ENCODE results near the gene KRTAP5-11.

DNA sequence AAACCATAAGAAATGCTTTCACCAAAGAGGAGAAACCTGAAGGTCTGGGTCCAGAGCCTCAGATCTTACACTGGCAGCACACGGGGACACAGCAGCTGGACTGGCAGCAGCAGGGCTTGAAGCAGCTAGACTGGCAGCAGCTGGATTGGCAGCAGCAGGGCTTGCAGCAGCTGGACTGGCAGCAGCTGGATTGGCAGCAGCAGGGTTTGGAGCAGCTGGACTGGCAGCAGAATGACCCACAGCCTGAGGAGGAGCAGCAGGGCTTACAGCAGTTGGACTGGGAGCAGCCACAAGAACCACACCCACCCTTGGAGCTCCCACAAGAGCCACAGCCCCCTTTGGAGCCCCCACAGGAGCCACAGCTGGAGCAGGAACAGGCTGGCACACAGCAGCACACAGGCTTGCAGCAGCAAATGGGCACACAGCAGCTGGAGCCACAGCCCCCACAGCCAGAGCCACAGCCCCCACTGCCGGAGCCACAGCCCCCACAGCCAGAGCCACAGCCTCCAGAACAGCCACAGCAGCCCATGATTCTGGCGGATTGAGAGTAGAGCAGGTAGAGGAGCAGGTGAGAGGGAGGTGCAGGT, at the start of gene KRTAP5-11:
- TF ChIP-seq HDAC6 (IDR thresholded peaks at IDR 0.05; ENCODE audit: low read depth, low read length) (no peak), POLR2A (IDR thresholded peaks at IDR 0.05; ENCODE audit: control extremely low read depth in 1 of 2, low read depth in 2 of 2, low read length in 2 of 2) (no peak)
- TF ChIP-seq, protein P1, sequence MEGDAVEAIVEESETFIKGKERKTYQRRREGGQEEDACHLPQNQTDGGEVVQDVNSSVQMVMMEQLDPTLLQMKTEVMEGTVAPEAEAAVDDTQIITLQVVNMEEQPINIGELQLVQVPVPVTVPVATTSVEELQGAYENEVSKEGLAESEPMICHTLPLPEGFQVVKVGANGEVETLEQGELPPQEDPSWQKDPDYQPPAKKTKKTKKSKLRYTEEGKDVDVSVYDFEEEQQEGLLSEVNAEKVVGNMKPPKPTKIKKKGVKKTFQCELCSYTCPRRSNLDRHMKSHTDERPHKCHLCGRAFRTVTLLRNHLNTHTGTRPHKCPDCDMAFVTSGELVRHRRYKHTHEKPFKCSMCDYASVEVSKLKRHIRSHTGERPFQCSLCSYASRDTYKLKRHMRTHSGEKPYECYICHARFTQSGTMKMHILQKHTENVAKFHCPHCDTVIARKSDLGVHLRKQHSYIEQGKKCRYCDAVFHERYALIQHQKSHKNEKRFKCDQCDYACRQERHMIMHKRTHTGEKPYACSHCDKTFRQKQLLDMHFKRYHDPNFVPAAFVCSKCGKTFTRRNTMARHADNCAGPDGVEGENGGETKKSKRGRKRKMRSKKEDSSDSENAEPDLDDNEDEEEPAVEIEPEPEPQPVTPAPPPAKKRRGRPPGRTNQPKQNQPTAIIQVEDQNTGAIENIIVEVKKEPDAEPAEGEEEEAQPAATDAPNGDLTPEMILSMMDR (IDR thresholded peaks at IDR 0.05; ENCODE audit: control extremely low read depth in 1 of 3, insufficient read depth in 1 of 3, low read depth in 1 of 3, low read length in 3 of 3), result no peak

Data from H1 (cell line).